Posterior cingulate gyrus (tissue), 11 donors: ENCODE data around the gene LHX6.

Experiments
- DNase-seq, 10 donors: peaks; one replicate each; pipeline versions ENCODE4 v3.0.0 to v3.0.0-alpha.2; 2020 to 2021; ENCODE audit warnings: mixed read lengths in 3 of 10
- intact Hi-C: fragments of 100-400 bp; cut with DNase I; formaldehyde crosslinking; loops from one replicate; pipeline ENCODE4 v1.15.1; 2023

The LHX6 gene

DNA sequence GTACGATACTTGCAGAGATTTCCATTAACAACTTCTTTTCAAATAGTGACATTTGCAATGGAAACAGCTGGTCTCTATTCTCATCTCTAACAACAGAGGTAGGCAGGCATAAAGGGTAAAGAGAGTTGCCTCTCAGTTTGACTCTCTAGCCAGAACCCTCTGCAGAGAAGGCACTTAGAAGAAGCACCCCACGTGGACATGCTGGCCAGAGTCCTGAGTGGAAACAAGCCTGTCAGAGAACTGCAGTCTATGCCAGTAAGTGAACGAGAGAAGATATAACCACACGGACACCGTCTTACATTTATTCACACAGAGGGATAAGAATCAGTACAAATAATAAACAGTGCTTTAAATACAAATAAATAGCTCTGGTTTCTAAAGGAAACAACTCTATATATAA lies 11.0 kb upstream of the LHX6 start:
- no peak for DNase-seq
- intact Hi-C loops: no loop called here

DNA sequence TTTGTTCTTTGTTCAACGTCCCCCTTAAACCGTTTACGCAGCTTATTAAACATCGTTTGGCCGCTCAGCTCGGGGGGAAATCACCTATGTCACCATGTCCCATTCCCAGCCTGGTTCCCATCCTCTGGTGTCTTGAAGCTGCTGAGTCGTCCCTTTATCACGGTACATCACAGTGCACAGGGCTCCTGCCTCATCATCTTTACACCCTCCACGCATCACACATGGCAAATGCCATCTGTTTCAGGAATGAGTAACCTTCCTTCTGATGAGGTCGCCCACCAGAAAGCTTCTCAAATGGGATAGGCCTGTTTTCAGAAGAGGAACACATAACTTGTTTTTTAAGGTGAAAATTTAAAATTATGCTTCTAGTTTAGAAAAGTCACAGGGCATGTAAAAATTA lies 7.9 kb upstream of the LHX6 start:
- intact Hi-C loops: no loop called here
- DNase-seq: no peak

DNA sequence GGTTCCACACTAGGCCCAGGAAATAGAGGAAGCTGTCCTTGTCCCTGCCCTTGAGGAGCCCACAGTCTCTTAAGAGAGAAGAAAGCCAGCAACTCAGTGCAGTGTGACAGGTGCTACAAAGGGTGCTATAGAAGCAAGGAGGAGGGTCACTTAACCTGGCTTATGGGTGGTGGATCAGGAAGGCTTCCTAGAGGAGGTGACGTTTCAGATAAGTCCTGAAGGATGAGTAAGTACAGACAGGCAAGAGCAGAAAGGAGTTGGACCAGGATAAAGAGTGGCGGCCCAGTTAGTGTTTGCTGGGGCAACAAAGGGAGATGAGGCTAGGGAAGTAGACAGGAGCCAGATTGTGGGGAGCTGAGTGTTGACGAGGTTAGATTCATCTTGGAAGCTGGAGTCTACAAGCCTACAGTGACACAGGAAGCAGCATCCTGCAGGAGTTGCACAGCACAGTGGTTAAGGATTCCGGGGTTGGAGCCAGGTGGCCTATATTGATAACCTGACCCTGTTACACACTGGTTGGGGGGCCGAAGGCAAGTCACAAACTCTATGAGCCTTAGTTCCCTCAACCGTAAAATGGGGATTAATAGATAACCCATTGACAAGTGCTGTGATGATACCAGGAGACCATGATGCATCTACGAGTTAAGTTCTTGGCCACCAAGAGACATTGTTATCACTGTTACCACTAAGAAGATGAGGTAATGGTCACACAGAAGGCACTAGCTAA lies 5.4 kb upstream of the LHX6 start:
- intact Hi-C loops: no loop called here
- no peak for DNase-seq

DNA sequence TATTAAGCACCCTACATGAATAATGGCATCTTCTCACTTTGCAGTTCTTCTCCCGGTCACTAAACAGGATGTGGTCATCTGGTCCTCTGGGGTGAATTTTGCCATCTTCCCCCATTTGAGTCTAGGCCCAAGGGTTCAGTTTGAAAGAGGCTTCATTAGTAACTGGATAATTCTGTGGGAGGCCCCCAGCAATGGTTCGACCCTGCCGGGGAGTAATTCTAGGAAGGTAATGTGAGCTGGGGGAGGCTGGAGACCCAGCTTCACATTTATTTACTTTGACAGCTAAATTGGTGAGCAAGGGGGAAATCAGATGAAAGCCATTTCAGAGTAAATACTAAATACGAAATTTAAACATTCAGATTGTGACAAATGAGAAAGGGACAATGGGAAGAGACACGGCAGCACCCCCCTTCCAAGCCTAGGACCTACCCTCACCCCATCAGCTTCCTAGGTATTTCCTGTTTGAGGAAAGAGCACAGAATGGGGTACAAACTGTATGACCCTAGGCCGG lies 4.1 kb upstream of the LHX6 start:
- no peak for DNase-seq
- intact Hi-C loops: no loop called here

DNA sequence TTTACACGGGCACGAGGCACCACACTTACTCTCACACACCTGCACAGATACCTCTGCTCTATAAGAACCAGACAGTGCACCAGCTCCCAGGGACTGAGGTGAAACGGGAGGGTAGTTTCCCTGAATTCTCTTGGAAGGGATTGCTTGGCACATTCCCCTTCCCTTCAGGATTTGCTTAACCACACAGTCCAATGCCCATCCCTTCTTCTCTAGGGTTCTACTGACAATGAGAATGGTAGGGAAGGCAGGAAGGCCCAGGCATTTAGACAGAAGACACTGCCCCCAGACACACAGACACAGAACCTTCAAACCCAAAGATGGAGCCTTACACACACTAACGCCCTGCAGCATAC lies 704 bp upstream of the LHX6 start:
- no peak for DNase-seq
- intact Hi-C loops: no loop called here

DNA sequence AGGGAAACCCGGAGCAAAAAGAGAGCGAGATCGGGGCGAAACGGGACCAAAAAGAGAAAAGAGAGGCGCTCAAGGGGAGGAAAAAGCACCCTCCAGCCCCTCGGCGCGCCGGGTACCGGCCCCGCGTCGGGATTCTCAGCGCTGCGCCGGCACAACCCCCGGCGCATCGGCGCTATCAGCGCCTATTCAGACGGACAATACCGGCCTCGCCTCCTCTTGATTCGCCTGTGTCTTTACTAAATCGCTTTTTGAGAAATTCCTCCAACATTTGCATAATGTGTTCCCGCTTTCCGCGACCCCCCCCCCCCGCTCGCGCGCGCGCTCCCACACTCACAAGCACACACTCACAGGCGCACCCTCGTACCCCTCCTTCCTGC lies 578 bp downstream of the LHX6 start:
- intact Hi-C loops: no loop called here
- DNase-seq: peak in 1 of 10 donors; percentile 63

DNA sequence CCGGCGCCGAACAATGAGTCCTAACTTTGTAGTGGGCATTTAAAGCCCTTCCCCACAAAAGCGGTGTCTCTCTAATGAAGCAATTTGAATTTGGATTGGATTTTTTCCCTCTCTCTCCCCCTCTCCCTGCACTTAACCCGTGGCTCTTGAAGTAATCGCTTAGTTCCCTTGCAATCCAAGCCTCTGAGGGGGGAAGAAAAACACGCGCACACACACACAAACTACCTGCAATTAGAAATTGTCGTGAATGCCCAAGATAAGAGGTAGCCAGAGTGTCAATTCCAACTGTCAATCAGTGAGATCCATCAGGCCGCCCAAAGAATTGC lies 1.2 kb downstream of the LHX6 start:
- DNase-seq: no peak
- intact Hi-C loops: no loop called here

DNA sequence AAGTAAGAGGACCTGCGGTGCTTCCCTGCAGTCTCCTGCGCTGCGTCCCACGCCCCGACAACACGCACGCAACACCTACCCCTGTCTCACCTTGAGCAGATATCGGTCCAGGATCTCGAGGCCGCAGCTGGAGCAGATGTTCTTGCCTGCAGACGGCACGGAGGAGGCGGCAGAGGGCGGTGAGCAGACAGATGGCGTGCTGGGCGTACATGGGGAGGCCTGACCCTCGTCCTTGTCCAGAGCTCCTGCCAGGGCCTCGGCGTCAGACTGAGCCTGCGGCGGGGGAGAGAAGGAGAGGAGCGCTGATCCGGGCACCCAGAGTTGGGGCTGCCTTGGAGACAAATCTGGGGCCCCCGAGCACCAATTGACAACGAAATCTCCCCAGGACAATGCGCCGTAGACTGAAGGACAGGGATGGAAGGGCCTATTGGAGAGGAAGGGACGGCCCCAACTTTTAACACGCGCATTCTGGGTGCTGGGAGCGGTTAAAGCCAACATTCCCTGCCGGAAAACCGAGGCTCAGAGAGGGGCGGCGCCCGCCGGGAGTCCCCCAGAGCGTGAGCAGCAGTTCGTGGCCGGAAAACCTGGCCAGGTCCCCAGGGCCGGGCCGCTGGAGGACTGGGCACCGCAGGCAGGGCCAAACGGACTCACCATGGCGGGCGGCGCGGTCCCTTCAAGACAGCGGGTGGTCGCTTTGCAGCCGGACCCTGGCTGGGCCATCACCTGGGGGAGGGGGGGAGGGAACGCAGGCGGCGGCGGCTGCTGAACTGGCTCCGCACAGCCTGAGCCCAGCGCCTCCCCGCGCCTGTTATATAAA lies 1.8 kb downstream of the LHX6 start:
- no peak for DNase-seq
- intact Hi-C loops: no loop called here

DNA sequence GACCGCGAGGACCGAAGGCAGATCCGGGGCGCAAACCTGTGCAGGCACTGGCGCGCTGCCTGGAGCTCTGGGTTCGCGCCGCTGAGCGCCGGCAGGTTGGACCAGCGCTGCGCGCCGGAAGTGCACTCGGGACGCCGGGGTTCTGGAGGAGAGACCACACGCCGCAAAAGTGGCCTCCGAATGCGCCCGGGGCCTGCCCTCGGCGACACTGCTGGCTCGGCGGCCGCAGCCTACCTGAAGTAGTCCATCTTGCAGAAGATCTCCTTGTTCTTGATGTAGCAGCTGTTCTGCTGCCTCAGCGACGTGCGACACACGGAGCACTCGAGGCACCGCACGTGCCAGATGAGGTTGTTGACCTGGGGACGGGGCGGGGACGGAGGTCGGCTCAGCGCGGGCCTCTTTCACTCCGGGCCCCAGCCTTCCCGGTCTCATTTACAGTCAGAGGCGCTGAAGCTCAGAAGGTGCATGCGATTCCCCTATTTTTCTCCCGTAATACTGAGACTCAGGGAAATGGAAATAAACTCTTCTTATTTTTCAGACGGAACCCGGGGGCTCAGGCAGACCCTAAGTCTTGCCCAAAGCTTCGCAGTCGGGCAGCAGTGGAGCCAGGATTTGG lies 2.5 kb downstream of the LHX6 start:
- intact Hi-C loops: no loop called here
- peak in 1 of 10 donors; percentile 67 for DNase-seq

DNA sequence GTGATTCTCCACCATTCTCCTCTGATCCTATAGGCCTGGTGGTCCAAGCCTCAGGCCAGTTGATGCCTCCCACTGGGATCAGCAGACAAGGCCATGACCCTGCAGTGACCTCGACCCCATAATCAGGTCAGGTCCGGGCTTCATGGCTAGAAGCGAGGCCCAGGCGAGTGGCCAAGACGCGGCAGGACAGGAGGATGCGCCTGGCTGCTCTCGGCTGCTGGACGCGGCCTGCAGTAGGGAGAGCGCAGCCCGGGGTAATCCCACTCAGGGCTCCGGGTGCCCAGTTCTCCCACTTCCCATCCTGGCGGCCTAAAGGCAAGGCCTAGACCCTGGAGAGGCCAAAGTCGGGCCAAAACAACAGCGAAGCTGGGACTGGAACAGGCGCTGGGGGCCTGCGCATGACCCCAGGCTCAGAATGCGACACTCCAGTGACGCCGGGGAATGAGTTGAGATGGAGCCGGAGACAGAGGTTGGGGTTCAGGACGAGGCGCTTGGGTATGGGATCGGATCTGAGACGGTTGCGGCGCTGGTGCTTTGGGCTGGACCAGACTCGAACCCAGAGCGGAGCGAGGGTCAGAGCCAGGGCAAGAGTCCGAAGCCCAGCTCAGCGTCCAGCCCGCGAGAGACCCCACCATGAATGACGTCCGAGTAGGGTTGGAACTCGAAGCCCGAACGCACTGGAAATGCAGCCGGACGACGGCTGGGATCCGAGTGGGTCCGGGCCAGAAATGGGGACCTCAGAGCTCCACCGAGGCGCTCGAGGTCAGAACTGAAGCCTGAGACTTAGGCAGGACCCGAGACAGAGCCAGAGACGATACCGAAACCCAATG lies 3.2 kb downstream of the LHX6 start:
- intact Hi-C loops: no loop called here
- DNase-seq: no peak

DNA sequence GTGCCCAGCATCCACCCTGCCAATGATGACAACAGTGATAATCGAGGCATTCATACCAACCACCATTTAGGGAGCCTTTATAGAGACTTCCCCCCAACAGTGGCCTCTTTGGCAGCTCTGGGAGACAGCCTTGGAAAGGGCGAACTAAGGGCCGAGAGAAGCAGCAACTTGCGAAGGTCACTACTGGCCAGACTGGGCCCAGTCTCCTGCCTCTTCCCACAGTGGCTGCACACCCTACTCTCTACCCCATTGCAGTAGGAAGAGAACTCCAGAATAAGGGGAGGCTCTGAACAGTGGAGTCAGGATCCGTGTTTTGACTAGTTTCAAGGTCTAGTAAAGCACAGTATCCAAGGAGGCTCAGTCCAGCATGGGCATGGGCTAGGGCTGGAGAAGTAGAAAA lies 5.3 kb downstream of the LHX6 start:
- DNase-seq: no peak
- intact Hi-C loops: no loop called here

DNA sequence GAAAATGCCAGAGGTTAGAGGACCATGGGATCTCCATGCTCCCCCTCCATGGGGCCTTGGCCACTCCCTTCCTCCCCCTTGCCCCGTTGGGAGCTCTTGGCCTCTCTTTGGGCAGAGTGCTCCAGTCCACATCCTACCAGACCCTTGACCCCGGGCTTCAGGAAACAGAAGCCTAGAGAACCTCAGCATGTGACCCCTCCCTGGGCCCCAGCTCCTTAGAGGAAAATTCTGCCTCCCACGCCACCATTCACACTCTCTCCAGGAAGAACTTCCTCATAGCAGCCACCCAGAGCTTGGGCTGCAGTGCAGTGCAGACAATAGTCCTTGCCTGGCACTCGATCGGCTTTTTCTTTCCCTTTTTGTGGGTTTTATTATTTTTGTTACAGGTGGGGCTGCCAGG lies 6.0 kb downstream of the LHX6 start:
- intact Hi-C loops: no loop called here
- no peak for DNase-seq

DNA sequence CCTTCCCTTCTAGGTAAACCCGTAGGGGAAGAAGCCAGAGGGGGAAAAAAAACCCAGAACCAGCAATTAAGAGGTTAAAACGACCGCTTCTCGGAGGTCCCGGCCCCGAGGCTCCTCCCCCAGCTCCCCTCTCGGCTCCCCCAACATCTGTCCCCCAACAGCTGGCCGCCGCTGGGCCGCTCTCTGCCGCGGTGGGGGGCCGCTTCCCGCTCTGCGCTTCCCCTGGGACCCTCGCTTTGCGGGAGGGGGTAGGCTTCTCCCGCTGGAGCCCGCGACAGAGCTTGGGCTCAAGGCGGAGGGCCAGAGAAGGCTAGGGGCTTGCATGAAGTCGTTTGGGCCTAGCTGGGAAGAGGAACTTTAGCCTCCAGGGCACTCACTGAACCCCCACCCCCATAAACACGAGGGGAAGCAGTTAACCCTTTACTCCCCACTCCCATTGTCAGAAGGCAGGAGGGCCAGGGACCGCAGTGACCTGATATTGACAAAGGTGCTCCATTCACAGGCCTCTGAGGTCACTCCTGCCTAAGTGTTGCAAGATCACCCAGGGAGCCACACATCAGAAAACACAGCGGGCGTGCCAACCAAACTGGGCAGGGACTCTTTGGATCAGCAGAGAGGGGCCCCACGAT lies 7.5 kb downstream of the LHX6 start:
- no peak for DNase-seq
- intact Hi-C loops: no loop called here

DNA sequence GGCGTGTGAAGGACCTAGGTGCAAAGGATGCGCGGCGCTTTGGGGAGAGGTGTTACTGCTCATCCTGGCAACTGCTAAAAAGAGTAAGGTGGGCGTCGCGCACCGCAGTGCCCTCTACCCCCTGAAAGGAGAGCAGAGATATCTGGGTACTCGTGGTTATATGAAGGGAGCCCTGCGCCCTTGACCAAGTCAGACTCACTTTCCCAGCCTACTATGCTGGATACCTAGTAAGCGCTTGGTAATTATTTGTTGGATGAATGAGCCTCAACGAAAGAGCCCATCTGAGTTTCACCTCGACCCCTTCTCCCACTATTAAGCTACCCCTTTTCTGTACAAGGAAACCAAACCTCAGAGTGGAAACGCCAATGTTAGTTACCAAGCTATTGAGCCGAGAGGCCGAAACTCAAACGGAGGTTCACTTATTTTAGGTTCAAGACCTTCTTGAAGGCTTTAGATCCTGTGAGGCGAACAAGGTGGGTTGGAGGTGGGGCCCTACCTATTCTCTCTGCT lies 8.0 kb downstream of the LHX6 start:
- no peak for DNase-seq
- intact Hi-C loops: no loop called here

DNA sequence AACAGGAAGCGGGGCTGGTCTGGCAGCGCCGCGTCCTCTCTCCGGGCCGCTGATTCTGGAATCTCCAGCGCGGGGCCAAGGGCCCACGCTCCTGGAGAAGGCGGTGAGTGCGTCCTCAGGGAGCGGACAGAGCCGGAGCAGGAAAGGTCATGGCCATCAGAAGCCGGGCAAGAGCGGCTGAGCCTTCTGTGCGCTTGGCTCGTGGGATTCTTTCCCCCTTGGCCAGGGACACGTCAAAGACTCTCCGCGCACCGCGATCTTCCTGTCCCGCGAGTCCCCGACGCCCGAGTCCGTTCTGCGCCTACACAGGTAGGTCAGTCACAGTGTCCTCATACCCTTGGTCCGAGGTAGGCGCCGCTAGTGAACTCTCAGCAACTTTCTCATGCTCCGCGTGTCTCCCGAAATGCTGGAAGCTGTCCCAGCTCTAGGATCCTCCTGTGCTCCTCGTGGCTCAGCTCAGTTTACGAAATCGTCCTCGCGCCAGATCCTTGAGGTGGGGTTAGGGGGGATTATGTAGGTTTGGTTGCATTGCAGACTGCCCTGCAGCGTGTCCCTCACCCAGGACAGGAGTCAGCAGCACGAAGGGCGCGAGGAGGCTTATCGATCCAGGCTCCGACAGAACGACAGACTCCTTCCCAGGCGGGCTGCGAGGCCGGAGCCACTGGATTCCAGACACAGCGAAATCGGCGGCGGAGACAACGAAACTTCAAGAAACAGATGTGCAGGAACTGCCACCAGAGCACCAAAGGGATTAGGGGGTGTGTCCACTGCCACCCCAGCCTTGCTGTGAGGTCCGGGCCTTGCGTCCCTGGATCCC lies 8.7 kb downstream of the LHX6 start:
- intact Hi-C loops: no loop called here
- DNase-seq: no peak

DNA sequence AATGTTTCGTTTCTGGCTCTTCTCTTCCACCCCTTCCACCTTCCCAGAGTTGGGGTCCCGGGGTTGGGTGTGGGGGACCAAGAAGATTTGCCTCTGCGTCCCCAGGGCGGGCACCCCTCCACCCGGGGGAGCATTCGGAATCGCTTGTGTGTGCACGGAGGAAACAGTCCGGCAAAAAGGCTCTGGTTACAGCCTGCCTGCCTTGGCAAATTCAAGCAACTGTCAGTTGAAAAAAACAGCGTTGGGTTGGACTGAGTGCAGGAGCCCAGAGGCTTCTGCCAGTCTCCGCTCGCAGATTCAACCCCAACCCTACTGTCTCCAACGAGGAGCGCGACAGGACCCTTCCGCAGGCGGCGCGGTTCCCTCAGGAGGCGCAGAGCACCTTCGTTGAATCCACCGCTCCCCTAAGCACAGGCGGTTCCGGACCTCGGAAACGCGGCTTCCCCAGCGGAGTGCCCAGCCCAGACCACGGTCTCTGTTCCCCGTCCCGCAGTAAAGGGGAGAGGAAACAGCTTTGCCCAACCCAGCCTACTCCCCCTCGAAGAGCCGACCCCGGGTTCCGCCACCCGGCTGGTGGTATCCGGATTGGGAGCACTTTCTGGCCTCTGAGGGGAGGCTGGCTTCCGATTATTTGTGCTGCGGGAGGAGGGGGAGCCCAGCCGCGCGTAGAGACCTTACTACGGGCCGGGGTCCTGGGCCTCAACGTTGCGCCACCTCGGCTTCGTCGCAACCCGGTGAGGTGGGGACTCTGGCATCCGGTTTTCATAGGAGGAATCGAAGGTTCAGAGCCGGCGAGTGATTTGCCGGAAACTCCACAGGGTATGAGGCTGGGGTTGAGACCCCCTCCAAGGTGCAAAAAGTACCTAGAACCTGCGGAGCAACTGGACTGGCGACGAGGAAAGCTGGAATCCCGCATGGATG lies 9.6 kb downstream of the LHX6 start:
- intact Hi-C loops: no loop called here
- peak in 1 of 10 donors; percentile 71 for DNase-seq

DNA sequence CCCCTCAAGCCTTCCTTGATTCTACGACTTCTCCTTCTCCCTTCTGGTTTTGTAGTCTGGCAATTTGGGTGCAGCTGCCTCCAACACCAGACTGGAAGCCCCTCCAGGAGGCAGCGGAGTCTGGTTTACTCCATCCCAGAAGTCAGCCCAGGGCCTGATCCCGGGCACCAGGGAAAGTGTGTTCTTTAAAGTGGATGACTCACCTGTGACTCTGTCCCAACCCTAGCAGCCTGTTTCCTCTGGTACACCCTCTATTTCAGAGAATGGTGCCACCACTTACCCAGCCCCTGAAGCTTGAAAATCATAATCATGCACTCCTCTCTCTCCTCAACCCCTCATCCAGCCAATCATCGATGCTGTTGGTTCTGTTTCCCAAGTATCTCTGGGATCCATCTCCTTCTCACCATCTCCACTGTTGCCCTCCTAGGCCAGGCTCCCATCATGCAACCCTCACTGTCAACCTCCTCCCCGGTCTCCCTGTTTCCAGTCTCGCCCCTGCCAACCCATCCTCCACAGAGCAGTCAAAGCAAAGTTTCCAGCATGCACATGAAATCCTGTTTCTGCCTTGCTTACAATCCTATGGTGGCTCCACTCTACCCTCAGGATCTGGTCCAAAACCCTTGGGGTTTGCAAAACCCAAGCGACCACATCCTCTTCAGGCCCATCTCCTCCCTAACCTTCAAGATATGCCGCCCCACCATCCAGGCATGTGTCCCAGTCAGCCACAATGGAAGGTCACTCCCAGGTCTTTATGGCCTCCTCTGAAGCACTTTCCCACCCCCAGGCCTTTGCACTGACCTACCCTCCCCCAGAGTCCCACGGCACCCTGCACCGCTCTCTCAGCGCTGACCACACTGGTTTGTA lies 10.5 kb downstream of the LHX6 start:
- intact Hi-C loops: no loop called here
- DNase-seq: no peak
